Measurements from ENCODE around the gene TM4SF5. TPM values are rescaled to one million over a fixed set of nuclear protein-coding genes. Genes with fewer than 3 reads are reported as not detected.

The TM4SF5 gene
- total and polyA plus RNA-seq, 10 of the 15 experiments (the other 5 are each of a cell fraction or from before 2014, with no cell fraction given) = 0.40 TPM; not detected in 9

DNA sequence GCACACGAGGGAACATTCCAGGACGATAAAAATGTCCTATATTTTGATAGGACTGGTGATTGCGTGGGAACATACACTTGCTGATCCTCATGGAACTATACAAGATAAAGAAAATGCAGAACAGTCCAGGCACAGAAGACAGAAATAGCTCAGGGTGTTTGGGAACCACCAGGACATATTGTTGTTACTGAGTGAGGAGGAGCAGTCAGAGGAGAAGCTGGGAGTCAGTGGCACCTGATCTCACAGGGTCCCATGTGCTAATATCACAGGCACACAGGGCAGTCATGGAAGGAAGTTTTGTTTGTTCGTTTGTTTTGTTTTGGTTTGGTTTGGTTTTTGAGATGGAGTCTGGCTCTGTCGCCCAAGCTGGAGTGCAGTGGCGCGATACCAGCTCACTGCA is 41.0 kb downstream of the TM4SF5 start:
- Histone ChIP-seq H3K27ac (ENCODE audit: control insufficient read depth, insufficient read depth) (no peak overlapping the region), H3K4me3 (no peak overlapping the region), H3K4me1 (ENCODE audit: control insufficient read depth, insufficient read depth, low read length) (peaks cover 2% of the 10 kb centered on the region), H3K36me3 (ENCODE audit: control insufficient read depth in 2 of 2, insufficient read depth in 2 of 2, low read length in 1 of 2) (no peaks in the 10 kb centered on the region), H3K9ac (ENCODE audit: control insufficient read depth, insufficient read depth, low read length) (no peak overlapping the region), H3K27me3 (replicated peaks in 1 of 2; ENCODE audit: control insufficient read depth in 2 of 2, insufficient read depth in 2 of 2, low read length in 1 of 2) (no peaks in the 10 kb centered on the region), H2AFZ (ENCODE audit: control insufficient read depth, low read depth, low read length) (no peak overlapping the region), H3K79me2 (ENCODE audit: control insufficient read depth, insufficient read depth, low read length) (no peaks in the 10 kb centered on the region), H4K20me1 (ENCODE audit: control insufficient read depth, insufficient read depth) (no peaks in the 10 kb centered on the region), H3K9me3 (replicated peaks; ENCODE audit: control insufficient read depth, insufficient read depth, low read length) (no peaks in the 10 kb centered on the region), H3K4me2 (ENCODE audit: control insufficient read depth, insufficient read depth) (no peak overlapping the region)
- SMC1A ChIA-PET (ENCODE audit: uncharacterized antibody, unreplicated experiment) = no interaction called here
- in situ Hi-C loops (cut with MboI) (no loop called here), intact Hi-C loops (cut with micrococcal nuclease; ENCODE audit: unreplicated experiment) (no loop called here)
- CTCF ChIA-PET = interaction anchor here (0.7 to 1.0 kb wide), 2 partner anchors 22 to 25 kb away, joined by 3 read pairs; no protein-coding TSS in a partner anchor
- FAIRE-seq (no peak), ATAC-seq (no peak), DNase-seq (ENCODE audit: low read depth, low spot score) (no peak)
- no peak for TF ChIP-seq CREB1 (IDR thresholded peaks at IDR 0.05; ENCODE audit: low read depth)
- no peak for TF ChIP-seq POLR2AphosphoS2 (IDR thresholded peaks at IDR 0.05; ENCODE audit: low read depth, low read length)
- no peak for TF ChIP-seq BHLHE40 (IDR thresholded peaks at IDR 0.05; ENCODE audit: borderline replicate concordance in 1 of 2, low read depth in 2 of 2, low read length in 1 of 2)
- POLR2A ChIA-PET = no interaction called here
- no TSS peak for BruUV-seq (replicated peaks)
- RAD21 ChIA-PET (ENCODE audit: unreplicated experiment) = interaction anchor here (0.6 kb wide), 1 partner anchor 102 kb away, joined by 3 read pairs; the partner anchor contains the start of gene ARRB2
- 75% methylated on average over 7 of the region's 7 CpGs for WGBS (ENCODE audit: insufficient coverage, insufficient replicate concordance, low lambda C conversion rate, missing lambda C conversion rate)

DNA sequence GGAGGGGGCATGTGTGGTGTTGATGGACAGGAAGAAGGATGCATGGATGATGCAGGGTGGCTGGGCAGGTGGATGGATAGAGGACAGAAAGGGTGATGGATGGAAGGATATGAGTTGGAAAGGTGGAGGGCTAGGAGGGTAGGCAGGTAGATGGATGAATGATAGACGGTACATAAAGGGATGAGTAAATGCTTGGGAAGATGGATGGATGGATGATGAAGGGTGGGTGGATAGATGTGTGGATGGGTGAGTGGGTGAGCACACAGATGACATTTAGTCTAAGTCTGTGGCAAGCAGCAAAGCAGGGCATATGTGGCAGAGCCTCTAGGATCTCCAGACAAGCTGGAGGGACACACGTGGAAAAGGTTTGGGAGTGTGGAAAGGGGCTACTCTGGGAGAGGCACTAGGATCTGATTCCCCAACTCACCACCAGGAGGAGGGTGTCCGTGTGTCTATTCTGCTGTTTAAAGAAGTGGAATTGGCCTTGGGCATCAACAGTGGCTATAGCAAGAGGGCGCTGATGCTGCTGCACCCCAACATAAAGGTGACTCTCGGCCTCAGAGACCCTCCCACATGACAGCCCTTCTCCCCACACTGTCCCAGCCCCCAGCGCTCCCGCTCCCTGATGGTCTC is 43.5 kb downstream of the TM4SF5 start:
- DNase-seq (ENCODE audit: low read depth, low spot score) (no peak), ATAC-seq (no peak), FAIRE-seq (no peak)
- H3K27me3 ChIP-seq (replicated peaks in 1 of 2; ENCODE audit: control insufficient read depth in 2 of 2, insufficient read depth in 2 of 2, low read length in 1 of 2) = no peaks in the 10 kb centered on the region
- no peak overlapping the region for H2AFZ ChIP-seq (ENCODE audit: control insufficient read depth, low read depth, low read length)
- TF ChIP-seq PAX8 (IDR thresholded peaks at IDR 0.05) (no peak), RAD21 (IDR thresholded peaks at IDR 0.05; ENCODE audit: insufficient read depth, low read depth, low read length) (no peak), SIN3A (IDR thresholded peaks at IDR 0.05; ENCODE audit: low read depth, low read length) (no peak), HCFC1 (IDR thresholded peaks at IDR 0.05; ENCODE audit: low read length) (no peak), KDM1A (IDR thresholded peaks at IDR 0.05; ENCODE audit: borderline replicate concordance) (no peak), BCL11A (IDR thresholded peaks at IDR 0.05; ENCODE audit: low read depth, low read length) (no peak), PAX5 (IDR thresholded peaks at IDR 0.05; ENCODE audit: borderline replicate concordance, low read depth, low read length) (no peak)
- TF ChIP-seq, protein P1, sequence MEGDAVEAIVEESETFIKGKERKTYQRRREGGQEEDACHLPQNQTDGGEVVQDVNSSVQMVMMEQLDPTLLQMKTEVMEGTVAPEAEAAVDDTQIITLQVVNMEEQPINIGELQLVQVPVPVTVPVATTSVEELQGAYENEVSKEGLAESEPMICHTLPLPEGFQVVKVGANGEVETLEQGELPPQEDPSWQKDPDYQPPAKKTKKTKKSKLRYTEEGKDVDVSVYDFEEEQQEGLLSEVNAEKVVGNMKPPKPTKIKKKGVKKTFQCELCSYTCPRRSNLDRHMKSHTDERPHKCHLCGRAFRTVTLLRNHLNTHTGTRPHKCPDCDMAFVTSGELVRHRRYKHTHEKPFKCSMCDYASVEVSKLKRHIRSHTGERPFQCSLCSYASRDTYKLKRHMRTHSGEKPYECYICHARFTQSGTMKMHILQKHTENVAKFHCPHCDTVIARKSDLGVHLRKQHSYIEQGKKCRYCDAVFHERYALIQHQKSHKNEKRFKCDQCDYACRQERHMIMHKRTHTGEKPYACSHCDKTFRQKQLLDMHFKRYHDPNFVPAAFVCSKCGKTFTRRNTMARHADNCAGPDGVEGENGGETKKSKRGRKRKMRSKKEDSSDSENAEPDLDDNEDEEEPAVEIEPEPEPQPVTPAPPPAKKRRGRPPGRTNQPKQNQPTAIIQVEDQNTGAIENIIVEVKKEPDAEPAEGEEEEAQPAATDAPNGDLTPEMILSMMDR (IDR thresholded peaks at IDR 0.05 in 2 of 3, conservative IDR thresholded peaks at IDR 0.05 in 1 of 3; ENCODE audit: control insufficient read depth in 2 of 3, extremely low read depth in 1 of 3, insufficient read depth in 1 of 3, low read depth in 3 of 3, low read length in 3 of 3) = peak in 2 of 3 experiments; percentile 13 to 25; a peak in 2 of 6 replicates
- H3K27ac ChIP-seq (ENCODE audit: control insufficient read depth, insufficient read depth) = no peak overlapping the region
- WGBS (ENCODE audit: insufficient coverage, insufficient replicate concordance, low lambda C conversion rate, missing lambda C conversion rate) = 67% methylated on average over 7 of the region's 7 CpGs
- no TSS peak for BruUV-seq (replicated peaks)
- ChIA-PET POLR2A (no interaction called here), RAD21 (ENCODE audit: unreplicated experiment) (no interaction called here), SMC1A (ENCODE audit: uncharacterized antibody, unreplicated experiment) (no interaction called here), CTCF (no interaction called here)
- in situ Hi-C loops (cut with MboI) = no loop called here
- H3K4me2 ChIP-seq (ENCODE audit: control insufficient read depth, insufficient read depth) = no peak overlapping the region
- H3K36me3 ChIP-seq (ENCODE audit: control insufficient read depth in 2 of 2, insufficient read depth in 2 of 2, low read length in 1 of 2) = no peaks in the 10 kb centered on the region
- H3K4me3 ChIP-seq = no peak overlapping the region
- intact Hi-C loops (cut with micrococcal nuclease; ENCODE audit: unreplicated experiment) = no loop called here
- H4K20me1 ChIP-seq (ENCODE audit: control insufficient read depth, insufficient read depth) = no peaks in the 10 kb centered on the region
- H3K9ac ChIP-seq (ENCODE audit: control insufficient read depth, insufficient read depth, low read length) = no peak overlapping the region
- H3K79me2 ChIP-seq (ENCODE audit: control insufficient read depth, insufficient read depth, low read length) = no peaks in the 10 kb centered on the region
- no peaks in the 10 kb centered on the region for H3K4me1 ChIP-seq (ENCODE audit: control insufficient read depth, insufficient read depth, low read length)
- H3K9me3 ChIP-seq (replicated peaks; ENCODE audit: control insufficient read depth, insufficient read depth, low read length) = no peaks in the 10 kb centered on the region

Data from GM12878 (cell line).